LNCaP clone FGC (cell line): ENCODE results near the gene ATP2B2.

ENCODE experiments used
- DNase-seq: peaks from one replicate; pipeline ENCODE4 v3.0.0-alpha.2; 2011; ENCODE audit warnings: low read depth
- H3K4me3 ChIP-seq: 2 replicates; pipeline ENCODE4 v1.5.1; 2011; ENCODE audit warnings: mild to moderate bottlenecking, low read depth, low read length, control low read depth
- TF ChIP-seq, protein P1 (sequence below): IDR thresholded peaks from 2 replicates; pipeline ENCODE4 v1.5.1; 2012; ENCODE audit warnings: mild to moderate bottlenecking; ENCODE audit not compliant: control insufficient read depth, insufficient read depth; ENCODE audit errors: extremely low read depth

ATP2B2 gene

GRCh38 chr3:10352146-10352911 lies 153.1 kb downstream of the ATP2B2 start:
- no peak overlapping the region for H3K4me3 ChIP-seq
- DNase-seq = no peak
- TF ChIP-seq, protein P1, sequence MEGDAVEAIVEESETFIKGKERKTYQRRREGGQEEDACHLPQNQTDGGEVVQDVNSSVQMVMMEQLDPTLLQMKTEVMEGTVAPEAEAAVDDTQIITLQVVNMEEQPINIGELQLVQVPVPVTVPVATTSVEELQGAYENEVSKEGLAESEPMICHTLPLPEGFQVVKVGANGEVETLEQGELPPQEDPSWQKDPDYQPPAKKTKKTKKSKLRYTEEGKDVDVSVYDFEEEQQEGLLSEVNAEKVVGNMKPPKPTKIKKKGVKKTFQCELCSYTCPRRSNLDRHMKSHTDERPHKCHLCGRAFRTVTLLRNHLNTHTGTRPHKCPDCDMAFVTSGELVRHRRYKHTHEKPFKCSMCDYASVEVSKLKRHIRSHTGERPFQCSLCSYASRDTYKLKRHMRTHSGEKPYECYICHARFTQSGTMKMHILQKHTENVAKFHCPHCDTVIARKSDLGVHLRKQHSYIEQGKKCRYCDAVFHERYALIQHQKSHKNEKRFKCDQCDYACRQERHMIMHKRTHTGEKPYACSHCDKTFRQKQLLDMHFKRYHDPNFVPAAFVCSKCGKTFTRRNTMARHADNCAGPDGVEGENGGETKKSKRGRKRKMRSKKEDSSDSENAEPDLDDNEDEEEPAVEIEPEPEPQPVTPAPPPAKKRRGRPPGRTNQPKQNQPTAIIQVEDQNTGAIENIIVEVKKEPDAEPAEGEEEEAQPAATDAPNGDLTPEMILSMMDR = no peak

- no peak overlapping the region for H3K4me3 ChIP-seq
- TF ChIP-seq, protein P1 = no peak
- no peak for DNase-seq
Measured at GRCh38 chr3:10351013-10351735, 154.2 kb downstream of the ATP2B2 start.

DNA sequence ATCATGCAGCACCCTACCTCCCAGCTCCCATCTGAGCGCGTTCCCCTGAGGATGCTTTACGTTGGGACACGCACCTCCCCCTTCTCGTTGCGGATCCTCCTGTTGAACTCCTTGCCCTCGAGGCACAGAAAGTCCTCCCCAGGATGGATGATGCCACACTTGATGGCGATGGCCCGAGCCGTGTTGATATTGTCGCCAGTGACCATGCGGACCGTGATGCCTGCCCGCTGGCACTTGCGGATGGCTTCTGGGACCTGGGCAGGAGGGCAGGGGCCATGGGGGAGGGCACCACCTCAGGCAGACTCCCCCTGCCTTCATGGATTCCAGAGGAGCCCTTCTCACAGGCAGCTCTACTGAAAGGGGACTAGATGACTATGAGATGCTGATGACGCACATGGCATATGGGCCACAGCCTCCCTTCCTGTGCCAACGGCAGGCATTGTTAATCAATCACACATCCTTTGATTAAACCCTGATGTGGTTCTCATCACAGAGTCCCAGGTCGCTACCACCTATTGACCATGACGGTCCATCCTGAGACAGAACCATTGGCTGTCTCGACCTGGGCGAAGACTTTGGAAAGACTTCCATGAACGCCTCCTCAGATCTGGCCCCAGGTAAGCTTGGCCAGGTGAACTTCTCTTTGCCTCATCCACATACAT lies 154.9 kb downstream of the ATP2B2 start:
- no peak overlapping the region for H3K4me3 ChIP-seq
- TF ChIP-seq, protein P1 = no peak
- DNase-seq = no peak

- H3K4me3 ChIP-seq = no peak overlapping the region
- DNase-seq = no peak
- TF ChIP-seq, protein P1 = no peak
Measured at GRCh38 chr3:10349801-10350200, 155.6 kb downstream of the ATP2B2 start.

GRCh38 chr3:10348404-10348721 lies 157.0 kb downstream of the ATP2B2 start:
- H3K4me3 ChIP-seq = no peak overlapping the region
- TF ChIP-seq, protein P1 = no peak
- DNase-seq = no peak

- TF ChIP-seq, protein P1 = no peak
- no peak for DNase-seq
- no peak overlapping the region for H3K4me3 ChIP-seq
Measured at GRCh38 chr3:10347648-10348403, 157.6 kb downstream of the ATP2B2 start.
